Measurements from ENCODE around the gene SNUPN. TPM values are rescaled to one million over a fixed set of nuclear protein-coding genes. Genes with fewer than 3 reads are reported as not detected.

The SNUPN gene
- total RNA-seq, 1 experiment from 2014 or later, result 12.5 TPM

DNA sequence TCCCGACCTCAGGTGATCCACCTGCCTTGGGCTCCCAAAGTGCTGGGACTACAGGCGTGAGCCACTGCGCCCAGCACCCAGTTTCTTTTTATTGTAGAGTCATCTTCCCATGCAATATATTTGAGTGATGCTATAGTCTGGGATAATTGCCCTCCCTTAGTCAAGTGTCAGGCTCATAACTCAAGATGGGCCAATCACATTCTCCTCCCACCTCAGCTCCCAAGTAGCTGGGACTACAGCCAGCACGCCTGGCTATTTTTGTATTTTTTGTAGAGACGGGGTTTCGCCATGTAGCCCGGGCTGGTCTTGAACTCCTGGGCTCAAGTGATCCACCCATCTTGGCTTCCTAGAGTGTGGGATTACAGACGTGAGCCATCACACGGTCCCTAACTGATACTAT lies 31.2 kb downstream of the SNUPN start:
- intact Hi-C loops (cut with micrococcal nuclease; ENCODE audit: unreplicated experiment), result no loop called here

DNA sequence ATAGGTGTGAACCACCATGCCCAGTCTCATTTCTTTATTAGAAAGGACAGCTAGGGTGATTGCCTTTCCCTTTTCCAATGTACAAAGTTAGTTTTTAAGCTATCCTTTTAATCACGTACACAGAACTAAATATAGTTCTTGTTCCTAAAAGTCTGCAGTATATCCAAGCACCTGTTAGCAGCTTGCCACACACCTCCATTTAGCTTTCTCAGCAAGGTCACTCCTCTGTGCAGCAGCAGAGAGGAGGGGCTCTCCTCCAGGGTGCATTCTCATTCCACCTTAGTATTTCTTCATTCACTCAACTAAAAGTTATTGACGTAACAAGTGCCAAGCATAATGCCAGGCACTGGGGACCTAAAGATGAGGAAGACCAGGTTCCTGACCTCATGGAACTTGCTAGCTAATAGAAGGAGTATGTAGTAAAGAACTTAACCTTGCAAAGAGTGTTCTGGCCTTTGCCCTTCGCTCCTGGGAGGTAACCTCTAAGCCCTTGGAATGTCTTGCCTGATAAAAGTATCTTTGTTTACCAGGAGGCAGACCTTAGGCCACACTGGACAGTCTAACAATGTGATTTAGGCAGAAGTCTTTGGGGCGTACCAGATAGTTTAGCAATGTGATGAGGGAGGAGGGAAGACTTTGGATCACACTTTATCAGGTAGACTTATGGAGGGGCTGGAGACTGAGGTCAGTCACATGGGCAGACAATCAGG lies 33.7 kb downstream of the SNUPN start:
- intact Hi-C loops (cut with micrococcal nuclease; ENCODE audit: unreplicated experiment), result no loop called here
- no peaks in the 10 kb centered on the region for H3K27me3 ChIP-seq (replicated peaks; ENCODE audit: control insufficient read depth, insufficient read depth, low read length)
- ChIA-PET CTCF (interaction anchor here (0.6 to 1.2 kb wide), 3 partner anchors 13 to 138 kb away, joined by 3 to 4 read pairs (median 4); partner anchors contain the start of genes PTPN9 and SNUPN), POLR2A (interaction anchor here (1.0 kb wide), 1 partner anchor 48 kb away, joined by 4 read pairs; the partner anchor contains the start of gene IMP3)
- DNase-seq, result peak; percentile 61 to 67
- TF ChIP-seq, protein P1, sequence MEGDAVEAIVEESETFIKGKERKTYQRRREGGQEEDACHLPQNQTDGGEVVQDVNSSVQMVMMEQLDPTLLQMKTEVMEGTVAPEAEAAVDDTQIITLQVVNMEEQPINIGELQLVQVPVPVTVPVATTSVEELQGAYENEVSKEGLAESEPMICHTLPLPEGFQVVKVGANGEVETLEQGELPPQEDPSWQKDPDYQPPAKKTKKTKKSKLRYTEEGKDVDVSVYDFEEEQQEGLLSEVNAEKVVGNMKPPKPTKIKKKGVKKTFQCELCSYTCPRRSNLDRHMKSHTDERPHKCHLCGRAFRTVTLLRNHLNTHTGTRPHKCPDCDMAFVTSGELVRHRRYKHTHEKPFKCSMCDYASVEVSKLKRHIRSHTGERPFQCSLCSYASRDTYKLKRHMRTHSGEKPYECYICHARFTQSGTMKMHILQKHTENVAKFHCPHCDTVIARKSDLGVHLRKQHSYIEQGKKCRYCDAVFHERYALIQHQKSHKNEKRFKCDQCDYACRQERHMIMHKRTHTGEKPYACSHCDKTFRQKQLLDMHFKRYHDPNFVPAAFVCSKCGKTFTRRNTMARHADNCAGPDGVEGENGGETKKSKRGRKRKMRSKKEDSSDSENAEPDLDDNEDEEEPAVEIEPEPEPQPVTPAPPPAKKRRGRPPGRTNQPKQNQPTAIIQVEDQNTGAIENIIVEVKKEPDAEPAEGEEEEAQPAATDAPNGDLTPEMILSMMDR (IDR thresholded peaks at IDR 0.05; ENCODE audit: insufficient read depth in 1 of 2, low read depth in 1 of 2, low read length in 1 of 2, severe bottlenecking in 1 of 2, unreplicated experiment in 1 of 2), result no peak
- BruUV-seq (replicated peaks), result no TSS peak
- Mint-ChIP-seq H3K27ac (ENCODE audit: unreplicated experiment) (peak overlapping the region; percentile 74), H3K4me1 (ENCODE audit: low read depth, unreplicated experiment) (peaks cover 13% of the 10 kb centered on the region), H3K36me3 (ENCODE audit: insufficient read depth, unreplicated experiment) (peaks cover 3% of the 10 kb centered on the region), H3K9me3 (ENCODE audit: unreplicated experiment) (no peaks in the 10 kb centered on the region), H3K4me3 (ENCODE audit: unreplicated experiment) (peak overlapping the region; percentile 6), H3K27me3 (ENCODE audit: insufficient read depth, unreplicated experiment) (no peaks in the 10 kb centered on the region)
- no peaks in the 10 kb centered on the region for H3K36me3 ChIP-seq (ENCODE audit: control insufficient read depth, insufficient read depth, low read length)
- no peak overlapping the region for H3K4me3 ChIP-seq (ENCODE audit: low read depth, low read length)
- no peaks in the 10 kb centered on the region for H3K9me3 ChIP-seq
- peaks cover 13% of the 10 kb centered on the region for H3K4me1 ChIP-seq

More for the DNA sequence above, 31.2 kb downstream of the SNUPN start:
- POLR2A ChIA-PET, result no interaction called here
- peaks cover 30% of the 10 kb centered on the region for H3K4me1 ChIP-seq
- H3K27me3 ChIP-seq (replicated peaks; ENCODE audit: control insufficient read depth, insufficient read depth, low read length), result no peaks in the 10 kb centered on the region
- Mint-ChIP-seq H3K27ac (ENCODE audit: unreplicated experiment) (no peak overlapping the region), H3K9me3 (ENCODE audit: unreplicated experiment) (no peaks in the 10 kb centered on the region), H3K27me3 (ENCODE audit: insufficient read depth, unreplicated experiment) (no peaks in the 10 kb centered on the region), H3K4me1 (ENCODE audit: low read depth, unreplicated experiment) (peaks cover 30% of the 10 kb centered on the region), H3K36me3 (ENCODE audit: insufficient read depth, unreplicated experiment) (no peaks in the 10 kb centered on the region), H3K4me3 (ENCODE audit: unreplicated experiment) (no peak overlapping the region)
- no peak for DNase-seq
- CTCF ChIA-PET, result interaction anchor here (0.6 kb wide), 1 partner anchor 1019 kb away, joined by 8 read pairs; no protein-coding TSS in a partner anchor
- H3K9me3 ChIP-seq, result no peaks in the 10 kb centered on the region
- H3K36me3 ChIP-seq (ENCODE audit: control insufficient read depth, insufficient read depth, low read length), result no peaks in the 10 kb centered on the region
- BruUV-seq (replicated peaks), result no TSS peak
- TF ChIP-seq, protein P1 (IDR thresholded peaks at IDR 0.05; ENCODE audit: insufficient read depth in 1 of 2, low read depth in 1 of 2, low read length in 1 of 2, severe bottlenecking in 1 of 2, unreplicated experiment in 1 of 2), result no peak
- H3K4me3 ChIP-seq (ENCODE audit: low read depth, low read length), result no peak overlapping the region

DNA sequence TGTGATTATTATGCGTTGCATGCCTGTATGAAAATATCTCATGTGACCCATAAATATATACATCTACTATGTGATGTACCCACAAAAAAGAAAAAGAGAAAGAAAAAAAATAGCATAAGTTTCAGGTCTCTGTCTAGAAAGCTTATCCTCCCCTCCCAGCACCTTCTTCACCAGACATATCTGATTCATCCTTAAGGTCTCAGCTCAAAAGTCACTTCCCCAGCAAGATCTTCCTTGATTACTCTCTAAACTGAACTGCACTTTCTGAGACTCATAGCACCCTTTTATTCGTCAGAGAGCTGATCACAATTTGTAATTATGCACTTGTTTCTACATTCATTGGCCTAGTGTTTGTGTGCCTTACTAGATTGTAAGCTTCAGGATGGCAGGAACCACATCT lies 35.3 kb downstream of the SNUPN start:
- Mint-ChIP-seq H3K4me3 (ENCODE audit: unreplicated experiment) (no peak overlapping the region), H3K36me3 (ENCODE audit: insufficient read depth, unreplicated experiment) (peaks cover 4% of the 10 kb centered on the region), H3K27me3 (ENCODE audit: insufficient read depth, unreplicated experiment) (no peaks in the 10 kb centered on the region), H3K4me1 (ENCODE audit: low read depth, unreplicated experiment) (peaks cover 10% of the 10 kb centered on the region), H3K9me3 (ENCODE audit: unreplicated experiment) (no peaks in the 10 kb centered on the region), H3K27ac (ENCODE audit: unreplicated experiment) (no peak overlapping the region)
- ChIA-PET POLR2A (no interaction called here), CTCF (no interaction called here)
- DNase-seq, result no peak
- Histone ChIP-seq H3K36me3 (ENCODE audit: control insufficient read depth, insufficient read depth, low read length) (no peaks in the 10 kb centered on the region), H3K4me1 (peaks cover 12% of the 10 kb centered on the region), H3K9me3 (no peaks in the 10 kb centered on the region), H3K27me3 (replicated peaks; ENCODE audit: control insufficient read depth, insufficient read depth, low read length) (no peaks in the 10 kb centered on the region), H3K4me3 (ENCODE audit: low read depth, low read length) (no peak overlapping the region)
- no TSS peak for BruUV-seq (replicated peaks)
- intact Hi-C loops (cut with micrococcal nuclease; ENCODE audit: unreplicated experiment), result no loop called here
- TF ChIP-seq, protein P1 (IDR thresholded peaks at IDR 0.05; ENCODE audit: insufficient read depth in 1 of 2, low read depth in 1 of 2, low read length in 1 of 2, severe bottlenecking in 1 of 2, unreplicated experiment in 1 of 2), result no peak

Data from Caco-2 (cell line).